GM13977 (cell line): ENCODE measurements around the gene PLD1.

Experiments
- DNase-seq: peaks from one replicate; pipeline ENCODE4 v3.0.0; 2012; ENCODE audit warnings: low spot score
- in situ Hi-C: fragments of 300-500 bp; cut with MboI; formaldehyde crosslinking; loops from one replicate; pipeline ENCODE4 v1.12.0; 2022; ENCODE audit warnings: low sequenced_read_pairs, low pct_unique_long_range_greater_than_20kb, mixed read lengths, inconsistent platforms; ENCODE audit not compliant: unreplicated experiment
- TF ChIP-seq, protein P1 (sequence below): IDR thresholded peaks from 2 replicates; pipeline ENCODE4 v1.5.1; 2012; ENCODE audit warnings: mild to moderate bottlenecking, control low read depth; ENCODE audit not compliant: insufficient read depth; ENCODE audit errors: extremely low read depth, missing control alignments

Gene PLD1

DNA sequence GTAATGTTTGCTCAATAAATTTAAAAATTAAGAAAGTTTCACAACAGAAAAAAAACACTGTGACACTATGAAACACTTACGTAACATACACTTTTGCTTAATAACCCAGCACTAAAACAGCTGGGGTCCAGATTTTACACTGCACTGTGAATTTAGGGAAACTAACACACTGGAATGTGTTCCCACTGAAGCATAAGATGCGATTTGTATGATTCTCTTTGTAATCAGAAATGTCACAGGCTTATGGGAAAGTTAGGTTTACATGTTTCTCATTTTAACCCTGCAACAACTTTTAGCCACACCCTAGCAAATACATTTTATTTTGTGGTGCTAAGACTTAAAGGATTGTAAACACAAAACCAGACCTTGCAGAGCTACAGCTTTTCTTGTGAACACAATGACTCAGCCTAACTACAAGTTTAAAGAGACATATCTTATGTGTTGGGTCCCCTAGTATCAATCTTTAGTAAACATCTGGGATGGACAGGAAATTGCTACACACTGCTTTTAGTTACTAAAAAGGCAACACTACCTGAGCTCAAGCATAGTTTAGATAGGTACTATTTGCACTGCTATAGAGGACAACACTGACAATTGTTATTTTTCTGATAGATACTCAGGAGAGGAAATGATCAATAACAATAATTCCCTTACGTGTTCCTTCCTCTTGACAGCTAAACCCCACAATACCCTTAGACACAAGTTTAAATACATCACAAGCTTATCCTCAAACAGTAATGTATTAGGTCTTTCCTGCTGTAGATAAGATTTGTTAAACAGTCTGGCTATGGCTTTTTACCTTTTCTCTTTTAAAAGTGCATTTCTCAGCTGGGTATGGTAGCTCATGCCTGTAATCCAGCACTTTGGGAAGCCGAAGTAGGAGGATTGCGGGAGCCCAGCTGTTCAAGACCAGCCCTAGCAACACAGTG lies 3.8 kb downstream of the PLD1 start:
- in situ Hi-C loops: no loop called here

DNA sequence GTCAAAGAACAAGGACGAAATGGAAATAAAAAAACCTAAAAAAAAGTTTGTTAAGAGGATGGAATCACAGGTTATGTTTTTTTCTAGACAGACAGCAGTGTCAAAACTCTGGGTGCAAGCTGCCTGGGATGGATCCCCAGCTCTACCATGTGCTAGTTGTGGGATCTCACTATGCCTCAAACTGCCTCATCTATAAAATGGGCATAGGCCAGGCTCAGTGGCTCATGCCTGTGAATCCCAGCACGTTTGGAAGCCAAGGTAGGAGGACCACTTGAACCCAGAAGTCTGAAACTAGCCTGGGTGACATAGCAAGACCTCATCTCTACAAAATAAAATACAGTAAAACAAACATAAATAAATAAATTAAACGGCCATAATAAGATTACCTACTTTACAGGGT lies 4.6 kb downstream of the PLD1 start:
- TF ChIP-seq, protein P1, sequence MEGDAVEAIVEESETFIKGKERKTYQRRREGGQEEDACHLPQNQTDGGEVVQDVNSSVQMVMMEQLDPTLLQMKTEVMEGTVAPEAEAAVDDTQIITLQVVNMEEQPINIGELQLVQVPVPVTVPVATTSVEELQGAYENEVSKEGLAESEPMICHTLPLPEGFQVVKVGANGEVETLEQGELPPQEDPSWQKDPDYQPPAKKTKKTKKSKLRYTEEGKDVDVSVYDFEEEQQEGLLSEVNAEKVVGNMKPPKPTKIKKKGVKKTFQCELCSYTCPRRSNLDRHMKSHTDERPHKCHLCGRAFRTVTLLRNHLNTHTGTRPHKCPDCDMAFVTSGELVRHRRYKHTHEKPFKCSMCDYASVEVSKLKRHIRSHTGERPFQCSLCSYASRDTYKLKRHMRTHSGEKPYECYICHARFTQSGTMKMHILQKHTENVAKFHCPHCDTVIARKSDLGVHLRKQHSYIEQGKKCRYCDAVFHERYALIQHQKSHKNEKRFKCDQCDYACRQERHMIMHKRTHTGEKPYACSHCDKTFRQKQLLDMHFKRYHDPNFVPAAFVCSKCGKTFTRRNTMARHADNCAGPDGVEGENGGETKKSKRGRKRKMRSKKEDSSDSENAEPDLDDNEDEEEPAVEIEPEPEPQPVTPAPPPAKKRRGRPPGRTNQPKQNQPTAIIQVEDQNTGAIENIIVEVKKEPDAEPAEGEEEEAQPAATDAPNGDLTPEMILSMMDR: no peak
- in situ Hi-C loops: no loop called here
- no peak for DNase-seq

More for the DNA sequence above, 3.8 kb downstream of the PLD1 start:
- TF ChIP-seq, protein P1: no peak
- DNase-seq: peak; percentile 15

DNA sequence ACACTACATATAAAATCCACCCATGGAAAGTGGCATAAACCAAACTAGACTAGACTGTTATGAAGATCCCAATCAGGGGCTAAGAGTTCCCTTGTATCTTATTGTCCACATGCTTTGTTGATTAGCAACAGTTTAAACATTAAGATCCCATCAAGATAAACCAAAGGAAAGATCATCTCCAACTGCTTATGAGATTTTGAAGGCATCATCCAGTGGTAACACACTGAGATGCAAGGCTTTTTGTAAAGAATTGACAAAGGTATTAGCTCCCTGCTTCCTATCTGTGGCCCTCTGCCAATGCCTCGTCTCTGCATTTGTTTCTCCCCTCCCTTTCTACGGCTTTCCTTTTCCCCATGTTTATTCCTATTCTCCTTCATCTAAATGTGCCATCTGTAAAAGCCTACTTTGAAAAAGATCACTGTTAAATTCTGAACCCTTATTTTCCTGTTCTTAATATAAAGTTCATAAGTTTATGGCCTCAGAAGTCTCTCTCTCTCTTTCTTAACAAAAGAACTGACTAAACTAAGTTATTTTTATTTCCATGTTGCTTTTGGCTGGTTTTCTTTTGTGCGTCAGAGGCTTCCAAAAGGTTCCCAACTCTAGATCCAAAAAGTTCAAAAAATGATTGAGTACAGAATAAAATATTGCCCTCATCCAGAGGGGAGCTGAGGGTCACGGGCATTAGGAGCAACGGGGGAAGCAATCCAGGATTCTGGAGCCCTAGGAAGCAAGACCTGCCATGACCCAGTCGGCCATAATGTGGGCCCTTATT lies 5.5 kb downstream of the PLD1 start:
- no peak for DNase-seq
- in situ Hi-C loops: no loop called here
- TF ChIP-seq, protein P1: no peak

DNA sequence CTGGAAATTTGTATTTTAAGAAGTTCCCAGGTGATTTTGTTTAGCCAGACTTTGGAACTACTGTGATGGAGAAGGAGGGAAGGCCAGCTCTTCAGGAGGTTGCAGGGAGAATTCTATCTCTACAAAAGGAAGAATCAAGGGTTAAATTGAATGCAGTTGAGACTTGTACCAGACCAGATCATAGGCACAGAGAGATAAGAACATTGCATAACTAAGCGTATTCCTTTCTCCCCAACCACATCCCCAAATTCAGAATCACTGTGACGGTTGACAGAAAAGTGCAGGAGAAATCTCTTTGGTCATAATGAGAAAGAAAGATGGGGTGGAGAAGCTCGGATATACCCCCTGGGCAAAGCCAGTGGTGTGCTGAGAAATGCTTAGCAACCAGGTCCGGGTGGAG lies 7.2 kb downstream of the PLD1 start:
- in situ Hi-C loops: no loop called here
- TF ChIP-seq, protein P1: no peak

DNA sequence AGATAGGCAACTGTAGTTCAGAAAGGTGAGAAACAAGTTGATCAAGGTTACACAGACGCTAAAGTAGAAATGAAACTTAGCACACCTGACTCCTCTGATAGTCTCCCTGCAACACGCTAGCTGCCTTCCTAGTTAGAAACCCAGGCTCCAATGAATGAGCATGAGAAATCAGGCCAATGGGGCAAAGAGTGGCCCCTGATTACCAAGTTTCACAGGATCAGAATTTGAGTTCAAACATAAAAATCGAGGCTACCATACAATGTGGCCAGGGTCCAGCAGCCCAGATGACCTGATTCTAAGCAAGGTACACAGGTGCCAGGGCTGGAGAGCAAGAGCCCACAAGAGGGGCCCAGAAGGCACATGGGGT lies 7.7 kb downstream of the PLD1 start:
- in situ Hi-C loops: no loop called here
- DNase-seq: no peak
- TF ChIP-seq, protein P1: no peak

More for the DNA sequence above, 7.2 kb downstream of the PLD1 start:
- DNase-seq: no peak

DNA sequence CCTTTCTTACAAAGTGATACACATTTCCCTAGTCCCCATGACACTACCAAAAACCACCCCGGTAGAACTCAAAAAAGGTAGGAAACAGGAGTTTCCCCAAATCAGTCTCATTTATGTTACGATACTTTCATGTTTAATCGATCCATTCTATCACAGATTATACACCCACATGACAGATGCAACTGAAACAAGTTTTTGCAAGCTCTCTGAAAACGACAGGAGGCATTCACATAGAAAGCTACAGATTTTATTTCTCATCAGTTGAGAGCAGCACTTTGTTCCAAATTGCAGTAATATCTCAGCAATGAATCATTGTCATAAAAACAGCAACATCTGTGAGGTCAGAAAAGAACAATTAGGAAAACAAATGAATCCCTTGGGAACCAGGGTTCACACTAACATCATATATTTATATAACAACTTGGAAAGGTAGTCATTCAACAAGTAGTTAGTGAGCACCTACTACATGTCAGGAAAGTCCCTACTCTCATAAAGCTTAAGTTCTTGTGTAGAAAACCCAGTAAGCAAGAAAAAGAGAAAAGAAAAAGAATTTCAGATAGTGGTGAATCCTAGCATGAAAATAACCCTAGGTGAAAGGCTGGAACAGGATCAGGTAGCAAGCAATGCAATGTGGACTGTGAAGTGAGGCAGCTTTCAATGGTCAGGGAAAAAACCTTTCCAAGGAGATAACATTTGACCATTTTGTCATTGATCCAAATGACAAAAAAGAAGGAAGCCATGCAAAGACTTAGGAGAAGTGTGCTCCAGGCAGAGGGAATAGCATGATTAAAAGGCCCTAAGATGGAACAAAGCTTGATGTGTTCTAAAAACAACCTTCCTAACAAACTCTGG lies 8.3 kb downstream of the PLD1 start:
- no peak for DNase-seq
- in situ Hi-C loops: no loop called here
- TF ChIP-seq, protein P1: no peak
